ENCODE data around the gene RNF220. TPM values are rescaled to one million over a fixed set of nuclear protein-coding genes. Genes with fewer than 3 reads are reported as not detected.

Gene RNF220
- polyA plus RNA-seq, 1 donor (not counting 4 experiments of a cell fraction or from before 2014, with no cell fraction given) = 42.7 TPM

DNA sequence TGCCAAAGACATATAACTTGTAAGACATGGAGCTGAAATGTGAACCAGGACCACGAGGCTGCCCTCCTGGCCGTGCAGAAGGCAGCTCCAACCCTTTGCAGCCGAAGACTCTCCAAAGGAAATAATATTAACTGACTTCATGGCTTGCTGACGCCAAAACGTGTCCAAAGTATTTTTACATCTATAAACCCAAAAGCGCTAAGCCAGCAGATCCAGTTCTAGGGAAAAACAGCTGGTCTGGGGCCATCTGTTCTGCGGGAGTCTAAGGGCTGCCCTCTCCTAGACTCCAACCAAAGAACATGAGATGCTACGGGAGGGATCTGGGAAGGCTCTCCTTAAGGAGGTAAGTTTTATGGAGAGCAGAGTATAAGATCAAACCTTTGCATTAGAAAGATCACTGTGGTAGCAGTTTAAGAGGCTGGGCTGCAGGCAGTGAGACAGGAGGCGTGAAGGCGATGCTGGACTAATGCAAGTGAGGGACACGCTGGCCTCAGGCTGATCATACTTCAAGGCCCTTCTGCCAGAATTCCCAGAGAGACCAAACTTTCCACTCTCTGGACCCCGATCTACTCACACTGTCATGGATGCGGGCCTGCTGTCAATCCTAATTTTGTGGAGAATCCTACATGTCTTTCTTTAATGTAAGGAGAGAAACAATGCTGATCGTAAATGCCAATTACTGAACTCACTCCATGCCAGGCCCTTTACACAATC, 268.1 kb downstream of the RNF220 start:
- peak overlapping the region; percentile 90 for H3K27ac ChIP-seq (ENCODE audit: control insufficient read depth, insufficient read depth, low read length)
- H3K4me3 ChIP-seq (ENCODE audit: control insufficient read depth in 2 of 3, extremely low read depth in 1 of 3, insufficient read depth in 2 of 3, low read depth in 1 of 3, low read length in 3 of 3) = peak overlapping the region; percentile 62 to 84 (median 82)
- H2AFZ ChIP-seq (ENCODE audit: control insufficient read depth, low read length) = peak overlapping the region; percentile 90
- no peak for TF ChIP-seq EZH2 (IDR thresholded peaks at IDR 0.05; ENCODE audit: low read length)
- TF ChIP-seq, protein P1, sequence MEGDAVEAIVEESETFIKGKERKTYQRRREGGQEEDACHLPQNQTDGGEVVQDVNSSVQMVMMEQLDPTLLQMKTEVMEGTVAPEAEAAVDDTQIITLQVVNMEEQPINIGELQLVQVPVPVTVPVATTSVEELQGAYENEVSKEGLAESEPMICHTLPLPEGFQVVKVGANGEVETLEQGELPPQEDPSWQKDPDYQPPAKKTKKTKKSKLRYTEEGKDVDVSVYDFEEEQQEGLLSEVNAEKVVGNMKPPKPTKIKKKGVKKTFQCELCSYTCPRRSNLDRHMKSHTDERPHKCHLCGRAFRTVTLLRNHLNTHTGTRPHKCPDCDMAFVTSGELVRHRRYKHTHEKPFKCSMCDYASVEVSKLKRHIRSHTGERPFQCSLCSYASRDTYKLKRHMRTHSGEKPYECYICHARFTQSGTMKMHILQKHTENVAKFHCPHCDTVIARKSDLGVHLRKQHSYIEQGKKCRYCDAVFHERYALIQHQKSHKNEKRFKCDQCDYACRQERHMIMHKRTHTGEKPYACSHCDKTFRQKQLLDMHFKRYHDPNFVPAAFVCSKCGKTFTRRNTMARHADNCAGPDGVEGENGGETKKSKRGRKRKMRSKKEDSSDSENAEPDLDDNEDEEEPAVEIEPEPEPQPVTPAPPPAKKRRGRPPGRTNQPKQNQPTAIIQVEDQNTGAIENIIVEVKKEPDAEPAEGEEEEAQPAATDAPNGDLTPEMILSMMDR (optimal IDR thresholded peaks at IDR 0.05 in 1 of 3, IDR thresholded peaks at IDR 0.05 in 1 of 3, conservative IDR thresholded peaks at IDR 0.05 in 1 of 3; ENCODE audit: extremely low read depth in 1 of 3, insufficient read depth in 2 of 3, low read length in 3 of 3) = no peak
- H3K4me1 ChIP-seq (ENCODE audit: control insufficient read depth, extremely low read depth, insufficient read depth, low read length) = peaks cover 17% of the 10 kb centered on the region
- peak overlapping the region; percentile 81 for H3K4me2 ChIP-seq (ENCODE audit: control insufficient read depth, extremely low read depth, insufficient read depth, low read depth, low read length)
- no peaks in the 10 kb centered on the region for H3K9me3 ChIP-seq (ENCODE audit: control insufficient read depth, low read depth, low read length)
- no peak for FAIRE-seq
- no peaks in the 10 kb centered on the region for H3K36me3 ChIP-seq (ENCODE audit: control insufficient read depth in 2 of 2, extremely low read depth in 1 of 2, insufficient read depth in 2 of 2, low read length in 2 of 2)
- H4K20me1 ChIP-seq (ENCODE audit: control insufficient read depth, extremely low read depth, insufficient read depth, low read length) = no peaks in the 10 kb centered on the region
- peak overlapping the region; percentile 87 for H3K9ac ChIP-seq (ENCODE audit: control insufficient read depth, extremely low read depth, insufficient read depth, low read length)
- H3K27me3 ChIP-seq (ENCODE audit: control insufficient read depth, extremely low read depth, insufficient read depth, low read length) = no peaks in the 10 kb centered on the region
- DNase-seq (ENCODE audit: low read depth, low spot score) = no peak
- dilution Hi-C loops (cut with MboI; ENCODE audit: extremely low pct_ligation_motif_present, low sequenced_read_pairs) = no loop called here
- H3K79me2 ChIP-seq (ENCODE audit: control insufficient read depth, insufficient read depth, low read length) = no peaks in the 10 kb centered on the region
- H3K9me1 ChIP-seq (ENCODE audit: control insufficient read depth, extremely low read depth, insufficient read depth, low read length) = peaks cover 2% of the 10 kb centered on the region

DNA sequence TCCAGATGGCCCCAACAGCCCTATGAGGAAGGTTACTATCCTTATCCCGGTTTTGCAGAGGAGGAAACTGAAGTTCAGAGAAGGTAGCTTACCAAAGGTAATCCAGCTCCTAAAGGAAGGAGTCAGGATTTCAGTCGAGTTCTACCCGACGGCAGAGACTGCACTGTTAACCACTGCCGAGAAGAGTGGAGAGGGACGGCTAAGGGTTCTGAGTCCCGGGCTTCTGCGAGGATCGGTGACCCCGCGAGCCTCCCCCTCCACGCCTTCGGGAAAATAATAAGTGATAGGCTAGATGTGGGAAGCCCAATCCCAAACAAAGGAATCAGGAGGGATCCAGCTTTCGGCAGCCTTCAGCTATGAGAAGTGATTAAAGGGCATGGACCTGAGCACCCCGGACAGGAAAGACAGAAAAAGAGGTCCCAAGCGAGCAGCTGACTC, 268.6 kb downstream of the RNF220 start:
- peaks cover 2% of the 10 kb centered on the region for H3K9me1 ChIP-seq (ENCODE audit: control insufficient read depth, extremely low read depth, insufficient read depth, low read length)
- dilution Hi-C loops (cut with MboI; ENCODE audit: extremely low pct_ligation_motif_present, low sequenced_read_pairs) = no loop called here
- H3K79me2 ChIP-seq (ENCODE audit: control insufficient read depth, insufficient read depth, low read length) = no peaks in the 10 kb centered on the region
- DNase-seq (ENCODE audit: low read depth, low spot score) (no peak), FAIRE-seq (no peak)
- peak overlapping the region; percentile 81 for H3K4me2 ChIP-seq (ENCODE audit: control insufficient read depth, extremely low read depth, insufficient read depth, low read depth, low read length)
- H3K27ac ChIP-seq (ENCODE audit: control insufficient read depth, insufficient read depth, low read length) = peak overlapping the region; percentile 90
- peak overlapping the region; percentile 87 for H3K9ac ChIP-seq (ENCODE audit: control insufficient read depth, extremely low read depth, insufficient read depth, low read length)
- no peaks in the 10 kb centered on the region for H3K36me3 ChIP-seq (ENCODE audit: control insufficient read depth in 2 of 2, extremely low read depth in 1 of 2, insufficient read depth in 2 of 2, low read length in 2 of 2)
- no peaks in the 10 kb centered on the region for H3K27me3 ChIP-seq (ENCODE audit: control insufficient read depth, extremely low read depth, insufficient read depth, low read length)
- H3K4me1 ChIP-seq (ENCODE audit: control insufficient read depth, extremely low read depth, insufficient read depth, low read length) = peaks cover 17% of the 10 kb centered on the region
- TF ChIP-seq, protein P1 (optimal IDR thresholded peaks at IDR 0.05 in 1 of 3, IDR thresholded peaks at IDR 0.05 in 1 of 3, conservative IDR thresholded peaks at IDR 0.05 in 1 of 3; ENCODE audit: extremely low read depth in 1 of 3, insufficient read depth in 2 of 3, low read length in 3 of 3) = no peak
- TF ChIP-seq EZH2 (IDR thresholded peaks at IDR 0.05; ENCODE audit: low read length) = no peak
- no peaks in the 10 kb centered on the region for H3K9me3 ChIP-seq (ENCODE audit: control insufficient read depth, low read depth, low read length)
- H2AFZ ChIP-seq (ENCODE audit: control insufficient read depth, low read length) = peak overlapping the region; percentile 90
- H4K20me1 ChIP-seq (ENCODE audit: control insufficient read depth, extremely low read depth, insufficient read depth, low read length) = no peaks in the 10 kb centered on the region
- peak overlapping the region; percentile 62 to 84 (median 82) for H3K4me3 ChIP-seq (ENCODE audit: control insufficient read depth in 2 of 3, extremely low read depth in 1 of 3, insufficient read depth in 2 of 3, low read depth in 1 of 3, low read length in 3 of 3)
